ENCODE data around the gene SMC4.
"Not testable (repeated sequence)": the region's sequence is repeated elsewhere in the genome, so short reads cannot be mapped to it uniquely, and the experiment has no call there.

Gene SMC4

DNA sequence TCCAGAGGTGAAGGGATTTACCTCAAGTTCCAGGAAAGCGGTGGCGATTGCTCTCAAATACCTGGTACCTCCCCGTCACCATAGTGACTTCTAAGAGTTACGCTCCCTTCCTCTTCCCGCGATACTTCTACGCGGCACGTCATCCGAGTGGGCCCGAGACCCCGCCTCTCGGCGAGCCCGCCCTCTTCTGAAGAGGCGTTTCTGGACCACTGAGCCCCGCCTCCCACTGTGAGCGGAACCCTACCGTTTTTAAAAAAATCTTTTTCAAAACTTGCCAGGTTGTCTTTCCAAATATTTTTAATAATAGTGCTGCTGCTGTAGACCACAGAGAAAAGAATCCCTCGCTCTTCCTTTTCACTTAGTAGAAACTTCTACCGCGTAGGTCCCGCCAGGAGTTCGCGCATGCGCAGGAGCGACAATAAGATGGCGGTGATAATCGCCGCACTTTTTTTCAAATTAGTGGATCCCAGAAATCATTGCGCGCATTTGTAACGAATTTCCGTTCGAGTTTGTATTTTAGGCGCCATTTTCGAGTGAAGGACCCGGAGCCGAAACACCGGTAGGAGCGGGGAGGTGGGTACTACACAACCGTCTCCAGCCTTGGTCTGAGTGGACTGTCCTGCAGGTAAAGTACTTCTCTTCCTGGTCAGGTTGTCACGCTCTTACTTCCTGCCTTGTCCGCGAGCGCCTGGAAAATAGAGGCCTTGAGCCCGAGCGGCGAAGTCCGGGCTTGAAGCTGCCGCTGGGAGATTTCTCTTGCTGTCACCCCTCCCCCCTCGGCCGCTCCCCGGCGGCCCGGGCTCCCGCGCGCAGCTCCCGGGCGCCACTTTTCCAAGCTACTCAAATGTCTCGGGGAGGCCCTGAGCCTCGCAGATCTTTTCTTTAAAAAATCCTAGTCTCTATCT lies at the start of gene SMC4, which contains the start of gene IFT80:
Gene SMC4, plus strand, starts transcription at position 526 of the 905 bp plus-strand sequence. CDS start 1,177 bp downstream, outside the sequence.
Gene IFT80, minus strand, starts transcription at position 101 of the 905 bp plus-strand sequence. CDS start 14,625 bp downstream, outside the sequence.
- peak; percentile 85 to 96 (median 93) for DNase-seq (ENCODE audit: low read depth in 3 of 3)

GRCh38 chr3:160355826-160356225 lies 43.6 kb upstream of the SMC4 start:
- no peak for DNase-seq (ENCODE audit: low read depth in 3 of 3)

GRCh38 chr3:160362896-160363295 lies 36.6 kb upstream of the SMC4 start:
- DNase-seq (ENCODE audit: low read depth in 3 of 3) = not testable (repeated sequence)

DNA sequence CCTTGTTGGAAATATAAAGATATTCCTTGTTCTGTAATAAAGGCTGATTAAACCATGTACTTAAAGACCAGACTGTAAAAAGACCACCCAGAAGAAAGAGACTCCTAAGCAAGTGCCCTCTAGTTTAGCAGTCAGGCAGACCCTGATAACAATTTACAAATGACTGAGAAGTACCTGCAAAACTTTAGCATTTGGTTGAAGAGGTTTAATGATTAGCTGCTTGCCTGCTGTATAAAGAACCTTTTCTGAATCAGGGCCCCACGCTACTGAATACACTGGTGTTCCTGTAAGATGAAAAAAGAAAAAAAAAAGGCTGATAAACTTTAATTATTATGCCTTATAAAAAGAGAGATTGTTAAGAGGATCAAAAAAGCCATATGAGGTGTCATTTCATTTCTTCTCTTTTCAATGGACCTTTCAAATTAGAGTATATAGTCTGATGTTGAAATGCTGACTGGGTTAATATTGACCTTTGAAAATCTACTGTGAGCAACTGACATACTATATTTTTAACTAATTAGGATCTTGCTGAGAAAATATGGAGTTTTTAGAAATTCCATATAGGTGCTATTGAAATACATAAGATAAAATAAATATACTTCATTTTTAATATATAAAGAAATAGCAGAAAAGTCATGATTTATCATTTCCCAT lies 33.5 kb upstream of the SMC4 start:
- no peak for DNase-seq (ENCODE audit: low read depth in 3 of 3)

- DNase-seq (ENCODE audit: low read depth in 3 of 3) = no peak
These were observed 30.6 kb upstream of the SMC4 start for GRCh38 chr3:160368804-160369203.

- DNase-seq (ENCODE audit: low read depth in 3 of 3) = no peak
These were observed 29.7 kb upstream of the SMC4 start for GRCh38 chr3:160369784-160370183.

DNA sequence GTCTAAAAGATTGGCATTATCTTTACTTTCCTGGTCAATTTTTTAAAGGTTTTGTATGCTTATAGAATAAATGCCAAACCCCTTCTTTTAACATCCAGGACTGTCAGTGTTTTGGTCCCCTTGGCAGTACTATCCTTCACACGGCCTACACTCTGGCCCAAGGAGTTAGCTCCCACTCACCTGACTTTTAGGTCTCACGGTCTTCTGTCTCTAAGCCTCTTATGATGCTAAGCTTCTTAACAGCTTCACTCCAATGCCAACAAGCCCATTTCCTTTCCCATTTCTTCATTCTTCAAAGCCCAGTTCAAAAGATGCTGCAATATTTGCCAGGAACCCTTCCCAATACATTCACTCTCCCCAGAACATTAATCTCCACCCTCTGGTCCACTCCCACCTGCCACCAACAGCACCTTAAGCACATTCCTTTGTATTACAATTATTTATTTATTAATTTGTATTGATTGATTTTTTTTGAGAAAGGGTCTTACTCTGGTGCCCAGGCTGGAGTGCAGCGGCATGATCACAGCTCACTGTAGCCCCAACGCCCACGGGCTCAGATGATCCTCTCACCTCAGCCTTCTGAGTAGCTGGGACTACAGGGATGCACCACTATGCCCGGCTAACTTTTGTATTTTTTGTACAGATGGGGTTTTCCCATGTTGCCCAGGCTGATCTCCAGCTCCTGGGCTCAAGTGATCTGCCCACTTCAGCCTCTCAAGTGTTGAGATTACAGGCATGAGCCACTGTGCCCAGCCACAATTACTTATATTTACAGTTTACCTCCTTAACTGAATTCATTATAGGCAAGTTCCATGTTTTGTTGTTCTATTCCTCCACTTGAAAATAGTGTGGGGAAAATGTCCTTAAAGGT lies 28.2 kb upstream of the SMC4 start:
- DNase-seq (ENCODE audit: low read depth in 3 of 3) = no peak

GRCh38 chr3:160372780-160373179 lies 26.7 kb upstream of the SMC4 start:
- no peak for DNase-seq (ENCODE audit: low read depth in 3 of 3)

DNA sequence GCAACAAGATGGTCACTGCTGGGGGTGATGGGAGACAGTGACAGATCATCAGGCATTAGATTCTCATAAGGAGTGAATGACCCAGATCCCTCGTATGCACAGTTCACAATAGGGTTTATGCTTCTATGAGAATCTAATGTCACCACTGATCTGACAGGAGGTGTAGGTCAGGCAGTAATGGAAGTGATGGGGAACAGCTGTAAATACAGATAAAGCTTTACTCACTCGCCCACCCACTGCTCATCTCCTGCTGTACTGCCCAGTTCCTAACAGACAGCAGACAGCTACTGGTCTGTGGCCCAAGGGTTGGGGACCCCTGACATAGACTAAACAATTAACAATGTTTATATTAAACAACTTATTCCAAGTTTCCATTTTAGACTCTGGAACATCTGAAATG lies 25.8 kb upstream of the SMC4 start:
- DNase-seq (ENCODE audit: low read depth in 3 of 3) = no peak

GRCh38 chr3:160374472-160374871 lies 25.0 kb upstream of the SMC4 start:
- no peak for DNase-seq (ENCODE audit: low read depth in 3 of 3)

- DNase-seq (ENCODE audit: low read depth in 3 of 3) = no peak
These were observed 24.5 kb upstream of the SMC4 start for GRCh38 chr3:160374925-160375324.

DNA sequence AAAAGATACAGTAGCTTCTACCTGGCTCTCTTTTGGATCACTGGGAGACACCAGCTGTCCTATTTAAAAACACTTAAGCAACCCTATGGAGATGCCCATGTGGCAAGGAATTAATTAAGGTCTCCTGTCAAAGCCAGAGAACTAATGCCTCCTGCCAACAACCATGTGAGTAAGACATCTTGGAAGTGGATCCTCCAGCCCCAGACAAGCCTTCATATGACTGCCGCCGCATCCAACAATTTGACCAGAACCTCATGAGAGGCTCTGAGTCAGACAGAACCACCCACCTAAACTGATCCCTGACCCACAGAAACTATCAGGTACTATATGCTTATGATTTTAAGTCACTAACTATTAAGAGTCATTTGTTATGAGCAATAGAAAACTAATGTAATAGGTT lies 22.8 kb upstream of the SMC4 start:
- no peak for DNase-seq (ENCODE audit: low read depth in 3 of 3)

- DNase-seq (ENCODE audit: low read depth in 3 of 3) = no peak
These were observed 20.9 kb upstream of the SMC4 start for GRCh38 chr3:160378331-160379109.

- DNase-seq (ENCODE audit: low read depth in 3 of 3) = no peak
These were observed 19.7 kb upstream of the SMC4 start for GRCh38 chr3:160379628-160380214.

GRCh38 chr3:160381470-160381869 lies 18.0 kb upstream of the SMC4 start:
- DNase-seq (ENCODE audit: low read depth in 3 of 3) = no peak

GRCh38 chr3:160384639-160385318 lies 14.7 kb upstream of the SMC4 start:
- no peak for DNase-seq (ENCODE audit: low read depth in 3 of 3)

- DNase-seq (ENCODE audit: low read depth in 3 of 3) = no peak
These were observed 8.8 kb upstream of the SMC4 start for GRCh38 chr3:160390565-160391138.

DNA sequence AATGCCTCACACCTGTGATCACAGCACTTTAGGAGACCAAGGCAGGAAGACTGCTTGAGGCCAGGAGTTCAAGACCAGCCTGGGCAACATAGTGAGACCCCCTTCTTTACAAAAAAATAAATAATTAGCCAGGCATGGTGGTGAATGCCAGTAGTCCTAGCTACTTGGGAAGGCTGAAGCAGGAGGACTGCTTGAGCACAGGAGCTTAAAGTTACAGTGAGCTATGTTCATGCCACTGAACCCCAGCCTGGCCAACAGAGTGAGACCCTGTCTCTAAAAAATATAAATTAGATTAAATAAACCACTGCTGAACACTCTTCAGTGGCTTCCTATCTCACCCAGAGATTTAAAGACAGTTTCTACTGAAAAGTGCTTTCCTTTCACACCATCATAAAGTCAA lies 6.7 kb upstream of the SMC4 start:
- no peak for DNase-seq (ENCODE audit: low read depth in 3 of 3)

DNA sequence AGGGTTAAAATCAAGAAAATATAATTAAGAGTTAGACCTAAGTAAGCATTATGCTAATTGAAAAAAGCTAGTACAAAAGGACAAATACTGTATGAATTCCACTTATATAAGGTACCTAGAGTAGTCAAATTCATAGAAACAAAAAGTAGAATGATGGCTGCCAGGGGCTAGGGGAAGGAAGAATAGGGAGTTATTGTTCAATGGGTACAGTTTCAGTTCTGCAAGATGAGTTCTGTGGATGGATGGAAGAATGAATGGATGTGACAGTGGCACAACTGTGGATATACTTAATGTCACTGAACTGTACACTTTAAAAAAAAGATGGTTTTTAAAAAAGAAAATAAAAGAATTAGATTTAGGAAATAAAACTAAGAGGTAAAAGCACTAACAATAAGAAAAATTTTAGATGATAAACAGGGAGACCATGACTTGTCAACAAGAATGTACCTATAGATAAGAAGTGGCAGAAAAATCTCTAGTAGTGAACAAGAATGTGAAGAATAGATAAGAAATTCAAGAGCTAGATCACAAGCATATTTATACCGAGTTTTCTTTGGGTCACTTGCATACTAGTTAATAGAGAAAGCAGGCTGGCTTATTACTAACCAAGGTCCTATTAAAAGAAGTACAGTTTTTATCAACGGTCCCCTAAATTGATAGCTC lies 6.0 kb upstream of the SMC4 start:
- DNase-seq (ENCODE audit: low read depth in 3 of 3) = no peak

All from stimulated activated CD4-positive, alpha-beta T cell treated with anti-CD3 and anti-CD28 coated beads, TNF-alpha, amount 100 ng/mL, for 4 hours (primary cell).